ENCODE measurements around the gene PRKN.

The PRKN gene

GRCh38 chr6:161837449-161837735, 890.2 kb downstream of the PRKN start:
- no peak for TF ChIP-seq CTCF (IDR thresholded peaks at IDR 0.05)
- Mint-ChIP-seq H3K9me3 (no peaks in the 10 kb centered on the region), H3K36me3 (ENCODE audit: low read depth) (no peaks in the 10 kb centered on the region), H3K27me3 (ENCODE audit: low read depth, poor library complexity) (peaks cover 9% of the 10 kb centered on the region), H3K27ac (peak overlapping the region; percentile 82), H3K4me3 (no peak overlapping the region), H3K4me1 (peaks cover 71% of the 10 kb centered on the region)
- DNase-seq = no peak

DNA sequence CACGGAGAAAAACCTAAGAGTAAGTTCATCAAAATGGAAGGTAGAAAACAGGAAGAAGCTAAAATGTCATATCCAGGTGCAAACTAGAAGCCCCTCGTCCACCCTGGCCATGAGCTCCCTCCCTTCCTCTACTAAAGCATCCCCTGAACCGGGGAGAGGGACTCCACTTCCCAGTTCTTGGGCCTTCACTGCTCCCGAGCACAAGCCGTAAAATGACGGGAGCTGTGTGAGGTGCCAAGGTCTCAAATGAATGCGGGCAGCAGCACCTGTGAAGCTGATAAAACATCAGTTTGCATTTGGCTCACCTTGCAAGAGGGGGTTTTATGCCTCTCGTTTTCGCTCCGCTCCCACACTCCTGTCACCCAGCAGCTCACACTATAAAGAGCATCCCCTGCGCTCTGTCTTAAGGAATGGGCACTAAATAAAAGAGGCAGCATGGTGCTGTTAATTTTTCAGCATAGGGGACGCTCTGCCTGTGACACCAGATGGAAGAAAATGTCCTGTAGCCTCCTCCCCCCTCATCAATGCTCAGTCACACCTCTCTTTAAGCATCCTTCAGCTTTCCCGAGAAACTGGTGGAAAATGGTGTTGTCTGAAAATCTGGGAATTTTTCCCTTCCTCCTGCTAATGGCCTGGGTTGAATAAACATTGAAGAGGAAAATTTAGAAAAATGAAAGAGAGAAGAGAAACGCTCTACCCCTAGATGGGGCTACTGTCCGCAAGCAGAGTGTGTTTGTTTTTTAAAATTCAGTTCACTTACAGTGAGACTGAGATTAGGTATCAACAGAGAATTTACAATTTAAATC, 890.7 kb downstream of the PRKN start:
- Mint-ChIP-seq H3K36me3 (ENCODE audit: low read depth) (no peaks in the 10 kb centered on the region), H3K27me3 (ENCODE audit: low read depth, poor library complexity) (peaks cover 9% of the 10 kb centered on the region), H3K4me1 (peaks cover 71% of the 10 kb centered on the region), H3K4me3 (no peak overlapping the region), H3K27ac (peak overlapping the region; percentile 82), H3K9me3 (no peaks in the 10 kb centered on the region)
- DNase-seq = no peak
- TF ChIP-seq CTCF (IDR thresholded peaks at IDR 0.05) = peak; percentile 33

DNA sequence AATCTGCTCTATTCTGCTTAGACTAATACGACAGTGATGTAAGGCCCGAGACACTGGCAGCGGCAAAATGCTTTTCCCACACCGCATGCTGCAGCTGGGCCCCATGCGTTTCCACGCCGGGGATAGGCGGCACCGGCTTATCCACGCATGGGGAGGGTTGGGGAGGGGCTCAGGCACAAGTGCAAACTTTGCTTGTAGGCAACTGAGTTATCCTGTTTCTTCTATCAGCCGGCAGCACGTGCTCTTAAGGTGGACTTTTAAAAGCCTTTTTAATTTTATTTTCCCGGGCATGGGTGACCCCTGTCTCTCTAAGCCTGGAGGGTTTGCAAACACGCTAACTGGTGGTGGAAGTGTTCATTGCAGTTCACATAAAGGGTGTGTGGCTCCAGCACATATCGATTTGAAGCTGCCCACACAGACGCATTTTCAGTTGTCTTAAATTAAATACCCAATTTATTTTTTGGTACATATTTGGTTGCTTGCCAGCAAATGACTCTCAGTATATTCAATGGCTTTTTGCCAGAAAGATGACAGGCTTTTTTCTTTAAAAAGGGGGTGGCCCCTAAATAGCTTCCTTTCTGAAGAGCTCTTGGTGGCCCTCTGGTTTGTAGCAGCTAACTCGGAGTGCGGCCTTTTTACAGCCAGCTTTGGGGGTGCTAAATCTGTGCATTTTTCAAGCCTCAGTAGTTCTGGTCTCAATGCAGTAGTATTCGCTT, 891.9 kb downstream of the PRKN start:
- Mint-ChIP-seq H3K36me3 (ENCODE audit: low read depth) (no peaks in the 10 kb centered on the region), H3K27me3 (ENCODE audit: low read depth, poor library complexity) (peaks cover 9% of the 10 kb centered on the region), H3K4me3 (no peak overlapping the region), H3K27ac (no peak overlapping the region), H3K9me3 (no peaks in the 10 kb centered on the region), H3K4me1 (peaks cover 81% of the 10 kb centered on the region)
- no peak for TF ChIP-seq CTCF (IDR thresholded peaks at IDR 0.05)
- DNase-seq = peak; percentile 22

DNA sequence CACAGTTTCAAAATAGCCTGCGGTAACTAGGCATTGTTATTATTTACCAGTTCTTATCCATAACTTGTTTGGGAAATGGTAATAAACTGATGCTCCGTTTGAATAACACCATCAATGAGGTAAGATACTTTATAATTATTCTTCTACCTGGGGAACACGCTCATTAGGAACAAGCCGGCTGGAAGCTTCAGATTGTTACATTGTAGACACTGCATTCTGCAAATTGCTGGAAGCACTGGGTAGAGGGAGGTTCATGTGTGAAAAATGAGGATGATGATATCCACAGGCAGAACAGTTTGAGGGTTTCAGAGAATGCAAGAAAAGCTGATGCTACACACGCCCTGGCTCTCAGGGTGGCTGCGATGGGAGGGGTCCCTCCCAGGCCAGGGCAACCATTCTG, 893.1 kb downstream of the PRKN start:
- no peak for TF ChIP-seq CTCF (IDR thresholded peaks at IDR 0.05)
- Mint-ChIP-seq H3K27ac (peak overlapping the region; percentile 28), H3K36me3 (ENCODE audit: low read depth) (no peaks in the 10 kb centered on the region), H3K4me1 (peaks cover 75% of the 10 kb centered on the region), H3K27me3 (ENCODE audit: low read depth, poor library complexity) (peaks cover 9% of the 10 kb centered on the region), H3K9me3 (no peaks in the 10 kb centered on the region), H3K4me3 (no peak overlapping the region)
- DNase-seq = no peak

DNA sequence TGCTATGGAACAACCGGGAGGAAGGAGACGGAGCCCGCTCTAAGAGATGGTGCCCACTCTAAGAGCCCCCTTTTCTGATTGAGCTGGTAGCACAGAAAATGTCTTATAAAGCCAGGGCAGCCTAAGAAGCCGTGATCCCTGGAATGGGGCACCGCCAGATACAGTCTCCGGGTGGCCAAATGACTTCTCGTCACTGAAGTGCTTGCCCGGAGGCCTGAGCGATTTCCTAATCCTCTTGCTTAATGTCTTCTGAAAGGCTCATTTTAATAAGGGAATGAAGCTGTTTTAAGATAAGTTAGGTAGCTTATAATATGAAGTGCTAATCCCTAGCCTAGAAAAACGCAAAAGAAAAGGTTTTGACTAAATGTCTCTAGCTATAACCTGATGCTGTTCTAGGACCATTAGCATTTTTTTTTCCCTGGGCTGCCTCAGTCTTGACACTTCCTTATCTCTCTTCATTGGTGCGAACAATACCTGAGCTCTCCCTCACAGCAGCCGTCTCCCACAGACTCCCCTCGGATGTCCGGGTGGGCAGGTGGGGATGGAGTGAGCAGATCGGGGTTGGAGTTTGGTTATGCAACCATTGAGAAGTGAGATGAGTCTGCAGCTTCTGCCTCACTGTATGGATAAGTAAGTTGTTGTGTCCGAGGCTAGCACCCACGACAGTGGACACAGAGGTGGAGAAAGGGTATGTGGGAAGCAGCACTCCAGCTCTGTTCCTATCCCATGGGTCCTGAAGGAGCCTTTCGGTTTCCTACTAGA, 894.3 kb downstream of the PRKN start:
- TF ChIP-seq CTCF (IDR thresholded peaks at IDR 0.05) = no peak
- no peak for DNase-seq
- Mint-ChIP-seq H3K4me3 (no peak overlapping the region), H3K36me3 (ENCODE audit: low read depth) (no peaks in the 10 kb centered on the region), H3K27ac (no peak overlapping the region), H3K4me1 (peaks cover 74% of the 10 kb centered on the region), H3K27me3 (ENCODE audit: low read depth, poor library complexity) (peaks cover 6% of the 10 kb centered on the region), H3K9me3 (no peaks in the 10 kb centered on the region)

Data from nephron progenitor cell (in vitro differentiated cells).